GM18873 (cell line): Measurements from ENCODE around the gene DPH1.

Experiments used
- ATAC-seq: cut with Tn5 transposase; IDR thresholded peaks from one replicate; pipeline ENCODE4 v1.9.1; 2021; ENCODE audit warnings: mild to moderate bottlenecking, moderate library complexity, moderate number of reproducible peaks; ENCODE audit not compliant: unreplicated experiment, low FRiP score

The DPH1 gene

GRCh38 chr17:2059547-2060384 is 29.8 kb downstream of the DPH1 start:
- ATAC-seq = no peak

GRCh38 chr17:2060385-2060658 is 30.4 kb downstream of the DPH1 start:
- no peak for ATAC-seq

- no peak for ATAC-seq
Measured at GRCh38 chr17:2060681-2061440, 30.9 kb downstream of the DPH1 start.

GRCh38 chr17:2061441-2061958 is 31.5 kb downstream of the DPH1 start:
- no peak for ATAC-seq

GRCh38 chr17:2062571-2063183 is 32.7 kb downstream of the DPH1 start:
- no peak for ATAC-seq

GRCh38 chr17:2063261-2064146 is 33.6 kb downstream of the DPH1 start:
- ATAC-seq = no peak

- no peak for ATAC-seq
Measured at GRCh38 chr17:2064147-2064489, 34.2 kb downstream of the DPH1 start.

GRCh38 chr17:2064520-2064971 is 34.6 kb downstream of the DPH1 start:
- ATAC-seq = no peak

- ATAC-seq = no peak
Measured at GRCh38 chr17:2064980-2065785, 35.2 kb downstream of the DPH1 start.

- ATAC-seq = no peak
Measured at GRCh38 chr17:2065949-2066400, 36.0 kb downstream of the DPH1 start.

GRCh38 chr17:2067048-2067561 is 37.2 kb downstream of the DPH1 start:
- no peak for ATAC-seq

- ATAC-seq = no peak
Measured at GRCh38 chr17:2067608-2068024, 37.7 kb downstream of the DPH1 start.

GRCh38 chr17:2068031-2068518 is 38.1 kb downstream of the DPH1 start:
- ATAC-seq = no peak

- ATAC-seq = no peak
Measured at GRCh38 chr17:2068519-2069051, 38.6 kb downstream of the DPH1 start.

- peak; percentile 85 for ATAC-seq
Measured at GRCh38 chr17:2070241-2071023, 40.5 kb downstream of the DPH1 start.

- ATAC-seq = no peak
Measured at GRCh38 chr17:2071024-2071385, 41.1 kb downstream of the DPH1 start.

- no peak for ATAC-seq
Measured at GRCh38 chr17:2071455-2072281, 41.7 kb downstream of the DPH1 start.
